Fibroblast of lung (primary cell): ENCODE measurements around the gene DKK2. TPM values are rescaled to one million over a fixed set of nuclear protein-coding genes. Genes with fewer than 3 reads are reported as not detected.

Source experiments
- DNase-seq, 2 donors: peaks; one replicate each; pipeline versions ENCODE4 v3.0.0 to v3.0.0-alpha.2; 2010; ENCODE audit warnings: low read depth in 2 of 2
- H2AFZ ChIP-seq: 2 replicates; pipeline ENCODE4 v1.5.1; 2012; ENCODE audit warnings: low read length, control low read depth, inconsistent platforms
- H3K27ac ChIP-seq: 2 replicates; pipeline ENCODE4 v1.5.1; 2011; ENCODE audit warnings: low read length, control low read depth; ENCODE audit not compliant: insufficient read depth
- H3K27me3 ChIP-seq: 2 replicates; pipeline ENCODE4 v1.5.1; 2011; ENCODE audit warnings: mild to moderate bottlenecking, low read length; ENCODE audit not compliant: control insufficient read depth, insufficient read depth
- H3K36me3 ChIP-seq: 2 replicates; pipeline ENCODE4 v1.5.1; 2011; ENCODE audit warnings: low read length; ENCODE audit not compliant: control insufficient read depth, insufficient read depth
- H3K4me1 ChIP-seq: 2 replicates; pipeline ENCODE4 v1.5.1; 2011; ENCODE audit warnings: low read length; ENCODE audit not compliant: control insufficient read depth, insufficient read depth; ENCODE audit errors: extremely low read depth
- H3K4me2 ChIP-seq: 2 replicates; pipeline ENCODE4 v1.5.1; 2011; ENCODE audit warnings: low read length, control low read depth; ENCODE audit not compliant: insufficient read depth; ENCODE audit errors: extremely low read depth
- H3K4me3 ChIP-seq, 4 experiments: fragments of 200-600 bp in 1 of 4; sonication (generic) in 1 of 4; replicated peaks in 1 of 4; 2 replicates each; pipeline ENCODE4 v1.5.1; 2011 to 2016; ENCODE audit warnings: low read length in 4 of 4, low read depth in 3 of 4, mild to moderate bottlenecking in 3 of 4, control low read depth in 2 of 4, inconsistent platforms in 1 of 4, mixed read lengths in 1 of 4; ENCODE audit not compliant: insufficient read depth in 1 of 4; ENCODE audit errors: control extremely low read depth in 1 of 4
- H3K79me2 ChIP-seq: 2 replicates; pipeline ENCODE4 v1.5.1; 2012; ENCODE audit warnings: mild to moderate bottlenecking, low read length, inconsistent platforms; ENCODE audit not compliant: control insufficient read depth, insufficient read depth
- H3K9ac ChIP-seq: 2 replicates; pipeline ENCODE4 v1.5.1; 2011; ENCODE audit warnings: mild to moderate bottlenecking, low read length, control low read depth; ENCODE audit not compliant: insufficient read depth
- H3K9me3 ChIP-seq: 2 replicates; pipeline ENCODE4 v1.5.1; 2012; ENCODE audit warnings: low read depth, low read length; ENCODE audit not compliant: control insufficient read depth, insufficient read depth
- H4K20me1 ChIP-seq: 2 replicates; pipeline ENCODE4 v1.5.1; 2011; ENCODE audit warnings: low read length; ENCODE audit not compliant: control insufficient read depth, insufficient read depth; ENCODE audit errors: extremely low read depth
- EZH2 ChIP-seq: IDR thresholded peaks from 2 replicates; pipeline ENCODE4 v1.5.1; 2012; ENCODE audit warnings: low read length, control low read depth, mild to moderate bottlenecking; ENCODE audit errors: missing control alignments
- polyA plus RNA-seq, 2 donors: library from polyadenylated mRNA; depleted of rRNA in 1 of 2; stranded (reverse) in 1 of 2; unstranded in 1 of 2; fragments of >200 nt; gene quantifications; 2 replicates each; pipeline ENCODE4 v1.2.1, GENCODE V29; 2011 to 2012; ENCODE audit warnings: missing spikeins in 1 of 2
- total RNA-seq: library from RNA; depleted of rRNA; stranded (reverse); fragments of >200 nt; gene quantifications from 2 replicates; pipeline ENCODE4 v1.2.1, GENCODE V29; 2014
- TF ChIP-seq, protein P1 (sequence below), 2 donors: IDR thresholded peaks in 1 of 2; conservative IDR thresholded peaks in 1 of 2; 1 replicate in 1 of 2; 2 replicates in 1 of 2; pipeline ENCODE4 v1.5.1; 2011 to 2012; ENCODE audit warnings: low read length in 2 of 2, control low read depth in 1 of 2, inconsistent platforms in 1 of 2, low read depth in 1 of 2, mild to moderate bottlenecking in 1 of 2

The DKK2 gene
- total and polyA plus RNA-seq, 2 donors (not counting 1 experiment from before 2014, with no cell fraction given), result 0.48 to 1.2 TPM

DNA sequence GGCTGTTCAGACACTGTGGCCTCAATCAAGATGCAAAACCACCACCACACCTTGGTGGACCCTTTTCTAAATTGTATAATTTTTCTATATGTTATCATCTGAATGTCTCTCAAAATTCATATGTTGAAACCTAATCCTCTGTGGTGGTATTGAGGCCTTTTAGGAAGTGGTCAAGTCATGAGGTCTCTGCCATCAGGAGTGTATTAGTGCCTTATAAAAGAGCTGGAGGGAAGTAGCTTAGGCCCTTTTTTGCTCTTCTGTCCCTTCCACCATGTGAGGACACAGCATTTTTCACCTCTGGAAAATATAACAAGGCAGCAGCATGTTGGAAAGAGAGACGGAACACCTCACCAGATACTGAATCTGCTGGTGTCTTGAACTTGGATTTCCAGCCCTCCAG is 30.5 kb upstream of the DKK2 start:
- no peak for TF ChIP-seq EZH2
- TF ChIP-seq, protein P1, sequence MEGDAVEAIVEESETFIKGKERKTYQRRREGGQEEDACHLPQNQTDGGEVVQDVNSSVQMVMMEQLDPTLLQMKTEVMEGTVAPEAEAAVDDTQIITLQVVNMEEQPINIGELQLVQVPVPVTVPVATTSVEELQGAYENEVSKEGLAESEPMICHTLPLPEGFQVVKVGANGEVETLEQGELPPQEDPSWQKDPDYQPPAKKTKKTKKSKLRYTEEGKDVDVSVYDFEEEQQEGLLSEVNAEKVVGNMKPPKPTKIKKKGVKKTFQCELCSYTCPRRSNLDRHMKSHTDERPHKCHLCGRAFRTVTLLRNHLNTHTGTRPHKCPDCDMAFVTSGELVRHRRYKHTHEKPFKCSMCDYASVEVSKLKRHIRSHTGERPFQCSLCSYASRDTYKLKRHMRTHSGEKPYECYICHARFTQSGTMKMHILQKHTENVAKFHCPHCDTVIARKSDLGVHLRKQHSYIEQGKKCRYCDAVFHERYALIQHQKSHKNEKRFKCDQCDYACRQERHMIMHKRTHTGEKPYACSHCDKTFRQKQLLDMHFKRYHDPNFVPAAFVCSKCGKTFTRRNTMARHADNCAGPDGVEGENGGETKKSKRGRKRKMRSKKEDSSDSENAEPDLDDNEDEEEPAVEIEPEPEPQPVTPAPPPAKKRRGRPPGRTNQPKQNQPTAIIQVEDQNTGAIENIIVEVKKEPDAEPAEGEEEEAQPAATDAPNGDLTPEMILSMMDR (conservative IDR thresholded peaks at IDR 0.05 in 1 of 2, IDR thresholded peaks at IDR 0.05 in 1 of 2; ENCODE audit: low read depth in 1 of 2, low read length in 2 of 2), result no peak
- H3K27me3 ChIP-seq, result no peaks in the 10 kb centered on the region
- no peaks in the 10 kb centered on the region for H3K4me1 ChIP-seq
- H3K9ac ChIP-seq, result no peak overlapping the region
- no peak overlapping the region for H3K4me2 ChIP-seq
- no peaks in the 10 kb centered on the region for H3K9me3 ChIP-seq
- no peaks in the 10 kb centered on the region for H3K79me2 ChIP-seq
- H3K27ac ChIP-seq, result no peak overlapping the region
- no peak overlapping the region for H3K4me3 ChIP-seq
- no peaks in the 10 kb centered on the region for H3K36me3 ChIP-seq
- H2AFZ ChIP-seq, result no peak overlapping the region
- DNase-seq, result no peak
- no peaks in the 10 kb centered on the region for H4K20me1 ChIP-seq

DNA sequence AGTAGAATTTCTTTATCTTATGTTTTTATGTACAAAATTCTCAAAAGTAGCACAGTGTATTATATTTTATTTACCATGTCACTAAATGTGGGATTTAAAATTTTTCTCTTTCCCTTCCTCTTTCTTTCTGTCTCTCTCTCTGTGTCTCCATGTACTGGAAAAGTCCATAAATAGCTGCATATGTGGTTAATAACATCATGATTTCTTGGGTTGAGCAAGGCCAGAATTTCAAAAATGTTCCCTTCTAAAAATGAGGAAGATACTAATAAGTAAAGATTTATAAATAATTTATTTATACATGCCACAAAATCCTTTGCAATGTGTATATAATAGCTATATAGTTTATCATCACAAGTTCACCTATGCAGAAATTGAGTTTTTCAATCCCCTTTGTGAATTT is 29.1 kb upstream of the DKK2 start:
- no peak overlapping the region for H3K9ac ChIP-seq
- H3K4me3 ChIP-seq, result no peak overlapping the region
- no peaks in the 10 kb centered on the region for H4K20me1 ChIP-seq
- H3K79me2 ChIP-seq, result no peaks in the 10 kb centered on the region
- H3K4me1 ChIP-seq, result no peaks in the 10 kb centered on the region
- H3K9me3 ChIP-seq, result no peaks in the 10 kb centered on the region
- no peaks in the 10 kb centered on the region for H3K36me3 ChIP-seq
- no peak overlapping the region for H2AFZ ChIP-seq
- DNase-seq, result no peak
- no peak overlapping the region for H3K27ac ChIP-seq
- H3K27me3 ChIP-seq, result no peaks in the 10 kb centered on the region
- H3K4me2 ChIP-seq, result no peak overlapping the region
- TF ChIP-seq, protein P1 (conservative IDR thresholded peaks at IDR 0.05 in 1 of 2, IDR thresholded peaks at IDR 0.05 in 1 of 2; ENCODE audit: low read depth in 1 of 2, low read length in 2 of 2), result no peak

DNA sequence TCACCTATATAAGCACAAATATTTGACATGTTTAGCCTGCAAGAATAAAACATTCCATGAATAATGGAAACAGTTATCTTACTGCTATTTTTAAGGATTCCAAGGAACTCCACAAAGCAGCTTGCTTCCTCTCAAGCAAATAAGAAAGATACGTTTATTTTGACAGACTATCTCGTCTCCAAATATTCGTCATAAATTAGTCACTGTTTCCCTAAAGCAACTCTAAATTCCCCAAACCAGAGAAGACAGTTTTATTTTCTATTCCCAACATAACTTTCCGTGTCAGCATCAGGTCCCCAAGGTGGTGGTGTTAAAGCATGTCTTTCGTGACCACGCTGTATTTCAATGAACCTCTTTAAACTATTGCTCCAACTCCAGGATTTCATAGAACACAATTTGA is 24.3 kb upstream of the DKK2 start:
- Histone ChIP-seq H3K9me3 (no peaks in the 10 kb centered on the region), H3K4me2 (no peak overlapping the region), H3K36me3 (no peaks in the 10 kb centered on the region), H3K9ac (no peak overlapping the region), H3K79me2 (no peaks in the 10 kb centered on the region), H3K4me3 (no peak overlapping the region), H2AFZ (no peak overlapping the region), H3K4me1 (no peaks in the 10 kb centered on the region), H3K27me3 (no peaks in the 10 kb centered on the region), H4K20me1 (no peaks in the 10 kb centered on the region), H3K27ac (no peak overlapping the region)
- peak in 1 of 2 donors; percentile 45 for DNase-seq
- TF ChIP-seq, protein P1 (conservative IDR thresholded peaks at IDR 0.05 in 1 of 2, IDR thresholded peaks at IDR 0.05 in 1 of 2; ENCODE audit: low read depth in 1 of 2, low read length in 2 of 2), result no peak
- TF ChIP-seq EZH2, result no peak
